Karpas-422 (cell line): ENCODE measurements around the gene TNN. TPM values are rescaled to one million over a fixed set of nuclear protein-coding genes. Genes with fewer than 3 reads are reported as not detected.
A peak's percentile ranks its signal among the peaks of the same experiment; 100 is the strongest.

Source experiments
- DNase-seq: peaks from one replicate; pipeline ENCODE4 v3.0.0-alpha.2; 2015
- H2AFZ ChIP-seq: fragments of 200-600 bp; sonication (generic); 2 replicates; pipeline ENCODE4 v1.6.1; 2014; ENCODE audit warnings: antibody characterized with exemption, low read length, mixed read lengths
- H3K27ac ChIP-seq: fragments of 200-600 bp; sonication (generic); 2 replicates; pipeline ENCODE4 v1.5.1; 2014; ENCODE audit warnings: mild to moderate bottlenecking, low read length, moderate library complexity
- H3K27me3 ChIP-seq: fragments of 200-600 bp; sonication (generic); 2 replicates; pipeline ENCODE4 v1.6.1; 2014; ENCODE audit warnings: low read length, mixed read lengths
- H3K36me3 ChIP-seq: fragments of 200-600 bp; sonication (generic); 2 replicates; pipeline ENCODE4 v1.6.1; 2014; ENCODE audit warnings: low read length, mixed read lengths; ENCODE audit not compliant: insufficient read depth
- H3K4me1 ChIP-seq: fragments of 200-600 bp; sonication (generic); 2 replicates; pipeline ENCODE4 v1.6.1; 2014; ENCODE audit warnings: mild to moderate bottlenecking, low read length, mixed read lengths
- H3K4me2 ChIP-seq: fragments of 200-600 bp; sonication (generic); 2 replicates; pipeline ENCODE4 v1.6.1; 2014; ENCODE audit warnings: low read length, low read depth, mild to moderate bottlenecking; ENCODE audit not compliant: poor library complexity, severe bottlenecking
- H3K4me3 ChIP-seq: fragments of 200-600 bp; sonication (generic); 2 replicates; pipeline ENCODE4 v1.5.1; 2014; ENCODE audit warnings: mild to moderate bottlenecking, antibody characterized with exemption, low read length, mixed read lengths
- H3K79me2 ChIP-seq: fragments of 200-600 bp; sonication (generic); 2 replicates; pipeline ENCODE4 v1.6.1; 2014; ENCODE audit warnings: mild to moderate bottlenecking, low read length, mixed read lengths
- H3K9ac ChIP-seq: fragments of 200-600 bp; sonication (generic); 2 replicates; pipeline ENCODE4 v1.6.0; 2014; ENCODE audit warnings: low read length
- H3K9me2 ChIP-seq: fragments of 200-600 bp; sonication (generic), shearing (Covaris generic); replicated peaks from 2 replicates; pipeline ENCODE4 v1.6.0; 2014; ENCODE audit warnings: mild to moderate bottlenecking, low read length, moderate library complexity; ENCODE audit not compliant: insufficient read depth
- H3K9me3 ChIP-seq: fragments of 300-700, 200-600 bp; sonication (generic); 2 replicates; pipeline ENCODE4 v1.6.1; 2014; ENCODE audit warnings: low read length, mixed read lengths
- H4K20me1 ChIP-seq: fragments of 200-600 bp; sonication (generic); 2 replicates; pipeline ENCODE4 v1.6.1; 2014; ENCODE audit warnings: mild to moderate bottlenecking, antibody characterized with exemption, low read length, low read depth; ENCODE audit not compliant: insufficient read depth
- total RNA-seq: library from RNA; depleted of rRNA; stranded (reverse); fragments of >200 nt; shearing (Covaris generic); gene quantifications from 2 replicates; pipeline ENCODE4 v1.2.3, GENCODE V29; 2014; ENCODE audit warnings: low replicate concordance

Gene TNN
- total RNA-seq, 1 experiment from 2014 or later: not detected

- H3K4me1 ChIP-seq: peaks cover 32% of the 10 kb centered on the region
- no peak overlapping the region for H2AFZ ChIP-seq
- H4K20me1 ChIP-seq: peaks cover 50% of the 10 kb centered on the region
- H3K9me3 ChIP-seq: no peaks in the 10 kb centered on the region
- H3K4me3 ChIP-seq: no peak overlapping the region
- no peaks in the 10 kb centered on the region for H3K9me2 ChIP-seq
- H3K9ac ChIP-seq: no peak overlapping the region
- H3K4me2 ChIP-seq: no peak overlapping the region
- H3K27ac ChIP-seq: peak overlapping the region; percentile 86; the same call in 1 of the 2 replicates
- peaks cover 71% of the 10 kb centered on the region for H3K36me3 ChIP-seq
- DNase-seq: no peak
- H3K79me2 ChIP-seq: peaks cover 91% of the 10 kb centered on the region
- H3K27me3 ChIP-seq: no peaks in the 10 kb centered on the region
These were observed 104.9 kb downstream of the TNN start for GRCh38 chr1:175172503-175172902.

- Histone ChIP-seq H3K36me3 (peaks cover 80% of the 10 kb centered on the region), H2AFZ (no peak overlapping the region), H3K9ac (no peak overlapping the region), H3K9me2 (no peaks in the 10 kb centered on the region), H3K4me3 (no peak overlapping the region), H3K4me2 (no peak overlapping the region), H3K4me1 (peaks cover 42% of the 10 kb centered on the region), H4K20me1 (peaks cover 43% of the 10 kb centered on the region), H3K79me2 (peaks cover 92% of the 10 kb centered on the region), H3K9me3 (no peaks in the 10 kb centered on the region), H3K27ac (peak overlapping the region; percentile 86), H3K27me3 (no peaks in the 10 kb centered on the region)
- DNase-seq: no peak
These were observed 105.9 kb downstream of the TNN start for GRCh38 chr1:175173531-175173930.

GRCh38 chr1:175174309-175175102 lies 106.9 kb downstream of the TNN start:
- H3K36me3 ChIP-seq: peaks cover 80% of the 10 kb centered on the region

GRCh38 chr1:175176246-175176645 lies 108.6 kb downstream of the TNN start:
- H3K4me2 ChIP-seq: peak overlapping the region; percentile 29
- peaks cover 26% of the 10 kb centered on the region; the same call in 1 of the 2 replicates for H4K20me1 ChIP-seq
- H3K9me3 ChIP-seq: no peaks in the 10 kb centered on the region
- peaks cover 75% of the 10 kb centered on the region for H3K36me3 ChIP-seq
- no peaks in the 10 kb centered on the region for H3K9me2 ChIP-seq
- no peak for DNase-seq
- no peak overlapping the region for H3K9ac ChIP-seq
- peaks cover 69% of the 10 kb centered on the region for H3K4me1 ChIP-seq
- H3K27ac ChIP-seq: peak overlapping the region; percentile 55
- H3K4me3 ChIP-seq: no peak overlapping the region
- peaks cover 92% of the 10 kb centered on the region for H3K79me2 ChIP-seq
- H2AFZ ChIP-seq: no peak overlapping the region
- H3K27me3 ChIP-seq: no peaks in the 10 kb centered on the region

More at GRCh38 chr1:175174309-175175102, 106.9 kb downstream of the TNN start:
- Histone ChIP-seq H2AFZ (no peak overlapping the region), H3K9ac (peak overlapping the region; percentile 43), H3K4me3 (peak overlapping the region; percentile 5; the same call in 1 of the 2 replicates), H3K9me2 (no peaks in the 10 kb centered on the region), H3K27me3 (no peaks in the 10 kb centered on the region), H3K4me2 (peak overlapping the region; percentile 58), H3K79me2 (peaks cover 92% of the 10 kb centered on the region), H3K27ac (peak overlapping the region; percentile 86), H4K20me1 (peaks cover 36% of the 10 kb centered on the region), H3K4me1 (peaks cover 52% of the 10 kb centered on the region), H3K9me3 (no peaks in the 10 kb centered on the region)
- peak; percentile 76 for DNase-seq

GRCh38 chr1:175178056-175178455 lies 110.4 kb downstream of the TNN start:
- Histone ChIP-seq H4K20me1 (peaks cover 39% of the 10 kb centered on the region), H3K27ac (peak overlapping the region; percentile 46), H2AFZ (no peak overlapping the region), H3K9me3 (no peaks in the 10 kb centered on the region), H3K79me2 (peaks cover 92% of the 10 kb centered on the region), H3K4me1 (peaks cover 87% of the 10 kb centered on the region), H3K4me2 (no peak overlapping the region), H3K27me3 (no peaks in the 10 kb centered on the region), H3K36me3 (peaks cover 68% of the 10 kb centered on the region), H3K4me3 (no peak overlapping the region), H3K9ac (no peak overlapping the region), H3K9me2 (no peaks in the 10 kb centered on the region)
- DNase-seq: no peak

- no peak overlapping the region for H3K9ac ChIP-seq
These were observed 110.8 kb downstream of the TNN start for GRCh38 chr1:175178456-175178855.

GRCh38 chr1:175179837-175180590 lies 112.4 kb downstream of the TNN start:
- H3K79me2 ChIP-seq: peaks cover 92% of the 10 kb centered on the region
- H3K4me2 ChIP-seq: peak overlapping the region; percentile 14

More at GRCh38 chr1:175178456-175178855, 110.8 kb downstream of the TNN start:
- H3K36me3 ChIP-seq: peaks cover 65% of the 10 kb centered on the region
- H3K27ac ChIP-seq: peak overlapping the region; percentile 46
- no peaks in the 10 kb centered on the region for H3K9me3 ChIP-seq
- no peaks in the 10 kb centered on the region for H3K27me3 ChIP-seq
- peaks cover 91% of the 10 kb centered on the region for H3K4me1 ChIP-seq
- H3K9me2 ChIP-seq: no peaks in the 10 kb centered on the region
- DNase-seq: no peak
- H3K4me2 ChIP-seq: no peak overlapping the region
- peaks cover 92% of the 10 kb centered on the region for H3K79me2 ChIP-seq
- H2AFZ ChIP-seq: no peak overlapping the region
- no peak overlapping the region for H3K4me3 ChIP-seq
- peaks cover 38% of the 10 kb centered on the region for H4K20me1 ChIP-seq

GRCh38 chr1:175182201-175182746 lies 114.6 kb downstream of the TNN start:
- H4K20me1 ChIP-seq: peaks cover 61% of the 10 kb centered on the region
- peaks cover 76% of the 10 kb centered on the region for H3K36me3 ChIP-seq
- peaks cover 100% of the 10 kb centered on the region for H3K4me1 ChIP-seq
- H3K27me3 ChIP-seq: no peaks in the 10 kb centered on the region
- no peak for DNase-seq
- no peak overlapping the region for H3K4me2 ChIP-seq
- peak overlapping the region; percentile 29; the same call in 1 of the 2 replicates for H3K27ac ChIP-seq
- no peaks in the 10 kb centered on the region for H3K9me2 ChIP-seq
- no peaks in the 10 kb centered on the region for H3K9me3 ChIP-seq
- H3K4me3 ChIP-seq: no peak overlapping the region
- no peak overlapping the region for H3K9ac ChIP-seq
- H2AFZ ChIP-seq: no peak overlapping the region
- peaks cover 100% of the 10 kb centered on the region for H3K79me2 ChIP-seq

More at GRCh38 chr1:175179837-175180590, 112.4 kb downstream of the TNN start:
- Histone ChIP-seq H3K9me3 (no peaks in the 10 kb centered on the region), H3K27me3 (no peaks in the 10 kb centered on the region), H3K4me1 (peaks cover 93% of the 10 kb centered on the region), H3K9me2 (no peaks in the 10 kb centered on the region), H2AFZ (no peak overlapping the region), H3K27ac (peak overlapping the region; percentile 52), H3K36me3 (peaks cover 67% of the 10 kb centered on the region), H3K4me3 (no peak overlapping the region), H3K9ac (no peak overlapping the region), H4K20me1 (peaks cover 49% of the 10 kb centered on the region)
- no peak for DNase-seq
